Measurements from ENCODE around the gene FBXO3. TPM values are rescaled to one million over a fixed set of nuclear protein-coding genes. Genes with fewer than 3 reads are reported as not detected.

Gene FBXO3
- total and polyA plus RNA-seq, 2 of the 8 experiments (the other 6 are each of a cell fraction or from before 2014, with no cell fraction given): 15.9 to 25.7 TPM

DNA sequence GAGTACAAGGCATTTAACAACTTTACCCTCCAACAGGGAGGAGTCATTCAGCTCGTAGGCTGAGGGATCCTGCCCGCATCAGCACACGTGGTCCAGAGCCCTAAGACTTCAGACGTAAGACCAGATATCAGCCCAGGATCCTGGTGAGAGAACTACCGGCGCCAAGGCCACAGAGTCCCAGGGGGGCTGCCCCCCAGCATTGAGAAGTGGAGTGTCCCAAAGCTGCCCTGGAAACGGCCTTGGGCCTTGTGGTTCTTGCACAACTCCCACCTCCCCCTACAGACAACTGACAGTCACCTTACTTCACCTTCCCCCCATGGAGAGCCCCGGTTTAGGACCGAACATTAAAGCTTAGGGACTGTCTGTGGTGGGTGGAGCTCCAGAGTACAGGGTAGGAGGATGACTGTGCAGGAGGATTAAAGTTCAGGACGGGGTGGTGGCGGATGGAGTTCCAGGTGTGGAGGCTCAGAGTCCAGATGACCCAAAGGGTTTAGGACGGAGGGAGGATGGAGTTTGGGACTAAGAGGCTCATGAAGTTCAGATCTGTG lies 74.7 kb downstream of the FBXO3 start (continued):
- TF ChIP-seq, protein P1, sequence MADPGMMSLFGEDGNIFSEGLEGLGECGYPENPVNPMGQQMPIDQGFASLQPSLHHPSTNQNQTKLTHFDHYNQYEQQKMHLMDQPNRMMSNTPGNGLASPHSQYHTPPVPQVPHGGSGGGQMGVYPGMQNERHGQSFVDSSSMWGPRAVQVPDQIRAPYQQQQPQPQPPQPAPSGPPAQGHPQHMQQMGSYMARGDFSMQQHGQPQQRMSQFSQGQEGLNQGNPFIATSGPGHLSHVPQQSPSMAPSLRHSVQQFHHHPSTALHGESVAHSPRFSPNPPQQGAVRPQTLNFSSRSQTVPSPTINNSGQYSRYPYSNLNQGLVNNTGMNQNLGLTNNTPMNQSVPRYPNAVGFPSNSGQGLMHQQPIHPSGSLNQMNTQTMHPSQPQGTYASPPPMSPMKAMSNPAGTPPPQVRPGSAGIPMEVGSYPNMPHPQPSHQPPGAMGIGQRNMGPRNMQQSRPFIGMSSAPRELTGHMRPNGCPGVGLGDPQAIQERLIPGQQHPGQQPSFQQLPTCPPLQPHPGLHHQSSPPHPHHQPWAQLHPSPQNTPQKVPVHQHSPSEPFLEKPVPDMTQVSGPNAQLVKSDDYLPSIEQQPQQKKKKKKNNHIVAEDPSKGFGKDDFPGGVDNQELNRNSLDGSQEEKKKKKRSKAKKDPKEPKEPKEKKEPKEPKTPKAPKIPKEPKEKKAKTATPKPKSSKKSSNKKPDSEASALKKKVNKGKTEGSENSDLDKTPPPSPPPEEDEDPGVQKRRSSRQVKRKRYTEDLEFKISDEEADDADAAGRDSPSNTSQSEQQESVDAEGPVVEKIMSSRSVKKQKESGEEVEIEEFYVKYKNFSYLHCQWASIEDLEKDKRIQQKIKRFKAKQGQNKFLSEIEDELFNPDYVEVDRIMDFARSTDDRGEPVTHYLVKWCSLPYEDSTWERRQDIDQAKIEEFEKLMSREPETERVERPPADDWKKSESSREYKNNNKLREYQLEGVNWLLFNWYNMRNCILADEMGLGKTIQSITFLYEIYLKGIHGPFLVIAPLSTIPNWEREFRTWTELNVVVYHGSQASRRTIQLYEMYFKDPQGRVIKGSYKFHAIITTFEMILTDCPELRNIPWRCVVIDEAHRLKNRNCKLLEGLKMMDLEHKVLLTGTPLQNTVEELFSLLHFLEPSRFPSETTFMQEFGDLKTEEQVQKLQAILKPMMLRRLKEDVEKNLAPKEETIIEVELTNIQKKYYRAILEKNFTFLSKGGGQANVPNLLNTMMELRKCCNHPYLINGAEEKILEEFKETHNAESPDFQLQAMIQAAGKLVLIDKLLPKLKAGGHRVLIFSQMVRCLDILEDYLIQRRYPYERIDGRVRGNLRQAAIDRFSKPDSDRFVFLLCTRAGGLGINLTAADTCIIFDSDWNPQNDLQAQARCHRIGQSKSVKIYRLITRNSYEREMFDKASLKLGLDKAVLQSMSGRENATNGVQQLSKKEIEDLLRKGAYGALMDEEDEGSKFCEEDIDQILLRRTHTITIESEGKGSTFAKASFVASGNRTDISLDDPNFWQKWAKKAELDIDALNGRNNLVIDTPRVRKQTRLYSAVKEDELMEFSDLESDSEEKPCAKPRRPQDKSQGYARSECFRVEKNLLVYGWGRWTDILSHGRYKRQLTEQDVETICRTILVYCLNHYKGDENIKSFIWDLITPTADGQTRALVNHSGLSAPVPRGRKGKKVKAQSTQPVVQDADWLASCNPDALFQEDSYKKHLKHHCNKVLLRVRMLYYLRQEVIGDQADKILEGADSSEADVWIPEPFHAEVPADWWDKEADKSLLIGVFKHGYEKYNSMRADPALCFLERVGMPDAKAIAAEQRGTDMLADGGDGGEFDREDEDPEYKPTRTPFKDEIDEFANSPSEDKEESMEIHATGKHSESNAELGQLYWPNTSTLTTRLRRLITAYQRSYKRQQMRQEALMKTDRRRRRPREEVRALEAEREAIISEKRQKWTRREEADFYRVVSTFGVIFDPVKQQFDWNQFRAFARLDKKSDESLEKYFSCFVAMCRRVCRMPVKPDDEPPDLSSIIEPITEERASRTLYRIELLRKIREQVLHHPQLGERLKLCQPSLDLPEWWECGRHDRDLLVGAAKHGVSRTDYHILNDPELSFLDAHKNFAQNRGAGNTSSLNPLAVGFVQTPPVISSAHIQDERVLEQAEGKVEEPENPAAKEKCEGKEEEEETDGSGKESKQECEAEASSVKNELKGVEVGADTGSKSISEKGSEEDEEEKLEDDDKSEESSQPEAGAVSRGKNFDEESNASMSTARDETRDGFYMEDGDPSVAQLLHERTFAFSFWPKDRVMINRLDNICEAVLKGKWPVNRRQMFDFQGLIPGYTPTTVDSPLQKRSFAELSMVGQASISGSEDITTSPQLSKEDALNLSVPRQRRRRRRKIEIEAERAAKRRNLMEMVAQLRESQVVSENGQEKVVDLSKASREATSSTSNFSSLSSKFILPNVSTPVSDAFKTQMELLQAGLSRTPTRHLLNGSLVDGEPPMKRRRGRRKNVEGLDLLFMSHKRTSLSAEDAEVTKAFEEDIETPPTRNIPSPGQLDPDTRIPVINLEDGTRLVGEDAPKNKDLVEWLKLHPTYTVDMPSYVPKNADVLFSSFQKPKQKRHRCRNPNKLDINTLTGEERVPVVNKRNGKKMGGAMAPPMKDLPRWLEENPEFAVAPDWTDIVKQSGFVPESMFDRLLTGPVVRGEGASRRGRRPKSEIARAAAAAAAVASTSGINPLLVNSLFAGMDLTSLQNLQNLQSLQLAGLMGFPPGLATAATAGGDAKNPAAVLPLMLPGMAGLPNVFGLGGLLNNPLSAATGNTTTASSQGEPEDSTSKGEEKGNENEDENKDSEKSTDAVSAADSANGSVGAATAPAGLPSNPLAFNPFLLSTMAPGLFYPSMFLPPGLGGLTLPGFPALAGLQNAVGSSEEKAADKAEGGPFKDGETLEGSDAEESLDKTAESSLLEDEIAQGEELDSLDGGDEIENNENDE (IDR thresholded peaks at IDR 0.05; ENCODE audit: insufficient replicate concordance, low read length): no peak
- TF ChIP-seq PHF8 (conservative IDR thresholded peaks at IDR 0.05; ENCODE audit: low read depth, low read length) (no peak), RFX5 (IDR thresholded peaks at IDR 0.05; ENCODE audit: borderline replicate concordance, low read depth, low read length) (no peak), POLR2A (IDR thresholded peaks at IDR 0.05; ENCODE audit: control extremely low read depth in 1 of 2, low read depth in 2 of 2, low read length in 2 of 2) (no peak), SP2 (IDR thresholded peaks at IDR 0.05; ENCODE audit: low read length) (no peak), BCL11A (IDR thresholded peaks at IDR 0.05; ENCODE audit: low read depth in 2 of 2, low read length in 2 of 2) (no peak)
- TF ChIP-seq, protein P2, sequence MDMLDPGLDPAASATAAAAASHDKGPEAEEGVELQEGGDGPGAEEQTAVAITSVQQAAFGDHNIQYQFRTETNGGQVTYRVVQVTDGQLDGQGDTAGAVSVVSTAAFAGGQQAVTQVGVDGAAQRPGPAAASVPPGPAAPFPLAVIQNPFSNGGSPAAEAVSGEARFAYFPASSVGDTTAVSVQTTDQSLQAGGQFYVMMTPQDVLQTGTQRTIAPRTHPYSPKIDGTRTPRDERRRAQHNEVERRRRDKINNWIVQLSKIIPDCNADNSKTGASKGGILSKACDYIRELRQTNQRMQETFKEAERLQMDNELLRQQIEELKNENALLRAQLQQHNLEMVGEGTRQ (IDR thresholded peaks at IDR 0.05; ENCODE audit: low read length): no peak

Data from H1 (cell line).